GM23248 (cell line): ENCODE measurements around the gene SPZ1. TPM values are rescaled to one million over a fixed set of nuclear protein-coding genes. Genes with fewer than 3 reads are reported as not detected.

Source experiments
- DNase-seq: peaks from one replicate; pipeline ENCODE4 v3.0.0-alpha.2; 2015
- H2AFZ ChIP-seq: fragments of 200-600 bp; sonication (generic); 2 replicates; pipeline ENCODE4 v1.6.1; 2016; ENCODE audit warnings: antibody characterized with exemption
- H3F3A ChIP-seq: fragments of 200-600 bp; sonication (generic); 2 replicates; pipeline ENCODE4 v1.6.1; 2016; ENCODE audit warnings: mild to moderate bottlenecking, antibody characterized with exemption, mixed run types; ENCODE audit not compliant: insufficient read depth
- H3K27ac ChIP-seq: fragments of 200-600 bp; sonication (generic); 2 replicates; pipeline ENCODE4 v1.5.1; 2016; ENCODE audit warnings: mild to moderate bottlenecking
- H3K27me3 ChIP-seq: fragments of 200-600 bp; sonication (generic); replicated peaks from 2 replicates; pipeline ENCODE4 v1.6.1; 2016; ENCODE audit warnings: mild to moderate bottlenecking; ENCODE audit not compliant: insufficient read depth
- H3K36me3 ChIP-seq: fragments of 200-600 bp; sonication (generic); 2 replicates; pipeline ENCODE4 v1.6.1; 2016; ENCODE audit warnings: low read depth, mild to moderate bottlenecking
- H3K4me1 ChIP-seq: fragments of 200-600 bp; sonication (generic); 2 replicates; pipeline ENCODE4 v1.6.1; 2016; ENCODE audit warnings: mild to moderate bottlenecking; ENCODE audit not compliant: insufficient read depth
- H3K4me2 ChIP-seq: fragments of 200-600 bp; sonication (generic); one replicate; pipeline ENCODE4 v1.6.1; 2016; ENCODE audit warnings: mild to moderate bottlenecking; ENCODE audit not compliant: unreplicated experiment
- H3K4me3 ChIP-seq: fragments of 200-600 bp; sonication (generic); 2 replicates; pipeline ENCODE4 v1.5.1; 2016; ENCODE audit warnings: mild to moderate bottlenecking
- H3K79me2 ChIP-seq: fragments of 200-600 bp; sonication (generic); 2 replicates; pipeline ENCODE4 v1.6.1; 2016; ENCODE audit warnings: mild to moderate bottlenecking; ENCODE audit not compliant: insufficient read depth
- H3K9ac ChIP-seq: fragments of 200-600 bp; sonication (generic); 2 replicates; pipeline ENCODE4 v1.6.1; 2016; ENCODE audit warnings: mild to moderate bottlenecking
- H3K9me2 ChIP-seq: fragments of 200-600 bp; sonication (generic); 2 replicates; pipeline ENCODE4 v1.6.1; 2016; ENCODE audit warnings: mixed run types, mild to moderate bottlenecking, moderate library complexity; ENCODE audit not compliant: insufficient read depth
- H3K9me3 ChIP-seq: fragments of 200-600 bp; sonication (generic); one replicate; pipeline ENCODE4 v1.6.1; 2017; ENCODE audit warnings: low read depth
- H4K20me1 ChIP-seq: fragments of 200-600 bp; sonication (generic); 2 replicates; pipeline ENCODE4 v1.6.0; 2016; ENCODE audit not compliant: insufficient read depth
- EZH2 ChIP-seq: fragments of 200-600 bp; sonication (generic); IDR thresholded peaks from 2 replicates; pipeline ENCODE4 v1.6.1; 2018; ENCODE audit warnings: antibody characterized with exemption, mild to moderate bottlenecking; ENCODE audit not compliant: insufficient read depth, poor library complexity, severe bottlenecking
- EZH2phosphoT487 ChIP-seq: fragments of 200-600 bp; sonication (generic); IDR thresholded peaks from 2 replicates; pipeline ENCODE4 v1.6.1; 2018; ENCODE audit warnings: antibody characterized with exemption, moderate library complexity, mild to moderate bottlenecking, low read depth; ENCODE audit not compliant: insufficient read depth
- WGBS, 2 experiments: methylation state at CpG; one replicate each; pipeline ENCODE4 v1.1.6; 2015 to 2017; ENCODE audit warnings: low lambda C conversion rate in 2 of 2, low coverage in 1 of 2; ENCODE audit errors: missing lambda C conversion rate in 2 of 2; 5-methylcytosine and 5-hydroxymethylcytosine counted together
- in situ Hi-C: fragments of 300-500 bp; cut with MboI; formaldehyde crosslinking; loops from 2 replicates; pipeline ENCODE4 v1.15.0; 2020
- polyA plus RNA-seq: library from polyadenylated mRNA; unstranded; fragments of >200 nt; fragmentation: Nextera tagmentation; extraction: Ambion mirVana; gene quantifications from 2 replicates; pipeline ENCODE4 v1.2.1, GENCODE V29; 2016
- total RNA-seq: library from RNA; depleted of rRNA; stranded (reverse); fragments of >200 nt; shearing (Covaris generic); gene quantifications from 2 replicates; pipeline ENCODE4 v1.2.3, GENCODE V29; 2014

Gene SPZ1
- total and polyA plus RNA-seq, 2 experiments from 2014 or later = not detected

GRCh38 chr5:80357671-80358070 is 37.9 kb downstream of the SPZ1 start:
- Histone ChIP-seq H3K9me2 (no peaks in the 10 kb centered on the region), H3K4me2 (no peak overlapping the region), H3K36me3 (no peaks in the 10 kb centered on the region), H3F3A (no peaks in the 10 kb centered on the region), H3K9ac (no peak overlapping the region), H3K27me3 (no peaks in the 10 kb centered on the region), H3K79me2 (no peaks in the 10 kb centered on the region), H3K4me1 (no peaks in the 10 kb centered on the region), H3K9me3 (no peaks in the 10 kb centered on the region), H2AFZ (no peak overlapping the region), H4K20me1 (no peaks in the 10 kb centered on the region), H3K4me3 (no peak overlapping the region), H3K27ac (no peak overlapping the region)
- no peak for DNase-seq
- in situ Hi-C loops = no loop called here
- TF ChIP-seq EZH2 = no peak
- no peak for TF ChIP-seq EZH2phosphoT487
- WGBS, 2 experiments = 92 to 94% methylated on average over 1 of the region's 1 CpG

DNA sequence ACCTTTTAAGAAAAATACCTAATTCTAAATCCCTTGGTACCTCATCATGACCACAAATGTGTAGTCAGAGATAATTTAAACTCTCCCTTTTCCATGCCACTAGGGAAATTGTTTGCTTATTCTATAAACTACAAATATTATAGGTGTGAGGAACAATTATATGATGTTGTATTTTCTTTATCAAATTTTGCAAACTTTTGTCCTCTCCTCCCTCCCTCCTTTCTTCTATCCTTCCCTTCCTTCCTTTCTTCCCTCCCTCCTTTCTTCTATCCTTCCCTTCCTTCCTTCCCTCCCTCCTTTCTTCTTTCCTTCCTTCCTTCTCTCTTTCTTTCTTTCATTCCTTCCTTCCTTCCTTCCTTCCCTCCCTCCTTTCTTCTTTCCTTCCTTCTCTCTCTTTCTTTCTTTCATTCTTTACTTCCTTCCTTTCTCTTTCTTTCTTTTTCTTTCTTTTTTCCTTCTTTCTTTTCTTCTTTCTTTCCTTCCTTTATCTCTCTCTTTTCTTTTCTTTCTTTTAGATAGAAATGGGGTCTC is 41.2 kb downstream of the SPZ1 start:
- no peaks in the 10 kb centered on the region for H3K27me3 ChIP-seq
- H3K9ac ChIP-seq = no peak overlapping the region
- in situ Hi-C loops = no loop called here
- no peaks in the 10 kb centered on the region for H4K20me1 ChIP-seq
- H3K4me2 ChIP-seq = no peak overlapping the region
- H3K4me3 ChIP-seq = no peak overlapping the region
- H3K36me3 ChIP-seq = no peaks in the 10 kb centered on the region
- no peak overlapping the region for H3K27ac ChIP-seq
- no peak overlapping the region for H2AFZ ChIP-seq
- no peak for TF ChIP-seq EZH2
- no peak for TF ChIP-seq EZH2phosphoT487
- no peaks in the 10 kb centered on the region for H3F3A ChIP-seq
- H3K9me3 ChIP-seq = no peaks in the 10 kb centered on the region
- no peaks in the 10 kb centered on the region for H3K79me2 ChIP-seq
- H3K4me1 ChIP-seq = no peaks in the 10 kb centered on the region
- no peak for DNase-seq
- H3K9me2 ChIP-seq = no peaks in the 10 kb centered on the region

GRCh38 chr5:80364892-80365291 is 45.1 kb downstream of the SPZ1 start:
- TF ChIP-seq EZH2phosphoT487 (no peak), EZH2 (no peak)
- Histone ChIP-seq H3K4me3 (no peak overlapping the region), H3K9me3 (no peaks in the 10 kb centered on the region), H2AFZ (no peak overlapping the region), H3K4me2 (no peak overlapping the region), H3K9ac (no peak overlapping the region), H3K36me3 (no peaks in the 10 kb centered on the region), H3K27ac (no peak overlapping the region), H3K27me3 (no peaks in the 10 kb centered on the region), H3K79me2 (no peaks in the 10 kb centered on the region), H3F3A (no peaks in the 10 kb centered on the region), H4K20me1 (no peaks in the 10 kb centered on the region), H3K4me1 (no peaks in the 10 kb centered on the region), H3K9me2 (no peaks in the 10 kb centered on the region)
- in situ Hi-C loops = no loop called here
- no peak for DNase-seq
- 63 to 69% methylated on average over 6 of the region's 6 CpGs for WGBS, 2 experiments

GRCh38 chr5:80368661-80369480 is 49.1 kb downstream of the SPZ1 start:
- H3K27me3 ChIP-seq = no peaks in the 10 kb centered on the region
- H3K9ac ChIP-seq = no peak overlapping the region
- 16% methylated on average over 4 of the region's 4 CpGs for WGBS, 2 experiments
- no peak overlapping the region for H3K4me3 ChIP-seq
- DNase-seq = no peak
- H3K9me2 ChIP-seq = no peaks in the 10 kb centered on the region
- H3K79me2 ChIP-seq = no peaks in the 10 kb centered on the region
- no peaks in the 10 kb centered on the region for H3K36me3 ChIP-seq
- H3F3A ChIP-seq = no peaks in the 10 kb centered on the region
- no peak overlapping the region for H3K27ac ChIP-seq
- H2AFZ ChIP-seq = no peak overlapping the region
- no peaks in the 10 kb centered on the region for H4K20me1 ChIP-seq
- H3K4me2 ChIP-seq = no peak overlapping the region
- no peaks in the 10 kb centered on the region for H3K9me3 ChIP-seq
- H3K4me1 ChIP-seq = no peaks in the 10 kb centered on the region
- TF ChIP-seq EZH2phosphoT487 (no peak), EZH2 (no peak)
- in situ Hi-C loops = no loop called here
